ENCODE results near the gene CX3CL1.
"Not testable (repeated sequence)": the region's sequence is repeated elsewhere in the genome, so short reads cannot be mapped to it uniquely, and the experiment has no call there.

CX3CL1 gene

DNA sequence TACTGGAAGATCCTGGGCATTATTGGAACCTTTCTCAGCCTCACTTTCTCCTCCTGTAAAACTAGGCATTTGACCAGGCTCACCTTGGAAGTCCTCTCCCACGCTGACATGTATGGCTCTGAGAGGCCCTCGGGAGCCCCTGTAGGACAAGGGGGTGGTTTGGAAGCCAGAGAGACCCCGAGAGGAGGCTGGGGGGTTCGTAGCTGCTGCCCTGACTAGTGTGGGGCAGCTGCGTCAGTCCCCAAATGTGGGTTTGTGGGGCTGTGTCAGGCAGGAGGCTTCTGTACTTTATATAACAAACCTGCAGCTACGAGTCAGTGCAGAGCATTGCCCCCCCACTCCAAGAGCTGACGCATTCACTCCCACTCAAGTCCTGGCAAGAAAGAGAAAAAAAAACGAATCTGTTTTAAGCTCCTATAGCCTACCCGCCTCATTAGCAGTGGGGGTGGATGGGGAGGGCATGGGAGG, 1.8 kb downstream of the CX3CL1 start:
- in situ Hi-C loops (cut with MboI; ENCODE audit: low pct_unique_long_range_greater_than_20kb, low sequenced_read_pairs, unreplicated experiment): loop anchor here (10.0 kb wide), 1 partner anchor 69 kb away; no protein-coding TSS in a partner anchor
- TF ChIP-seq, protein P1, sequence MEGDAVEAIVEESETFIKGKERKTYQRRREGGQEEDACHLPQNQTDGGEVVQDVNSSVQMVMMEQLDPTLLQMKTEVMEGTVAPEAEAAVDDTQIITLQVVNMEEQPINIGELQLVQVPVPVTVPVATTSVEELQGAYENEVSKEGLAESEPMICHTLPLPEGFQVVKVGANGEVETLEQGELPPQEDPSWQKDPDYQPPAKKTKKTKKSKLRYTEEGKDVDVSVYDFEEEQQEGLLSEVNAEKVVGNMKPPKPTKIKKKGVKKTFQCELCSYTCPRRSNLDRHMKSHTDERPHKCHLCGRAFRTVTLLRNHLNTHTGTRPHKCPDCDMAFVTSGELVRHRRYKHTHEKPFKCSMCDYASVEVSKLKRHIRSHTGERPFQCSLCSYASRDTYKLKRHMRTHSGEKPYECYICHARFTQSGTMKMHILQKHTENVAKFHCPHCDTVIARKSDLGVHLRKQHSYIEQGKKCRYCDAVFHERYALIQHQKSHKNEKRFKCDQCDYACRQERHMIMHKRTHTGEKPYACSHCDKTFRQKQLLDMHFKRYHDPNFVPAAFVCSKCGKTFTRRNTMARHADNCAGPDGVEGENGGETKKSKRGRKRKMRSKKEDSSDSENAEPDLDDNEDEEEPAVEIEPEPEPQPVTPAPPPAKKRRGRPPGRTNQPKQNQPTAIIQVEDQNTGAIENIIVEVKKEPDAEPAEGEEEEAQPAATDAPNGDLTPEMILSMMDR (IDR thresholded peaks at IDR 0.05; ENCODE audit: extremely low read depth, insufficient read depth, missing control alignments): no peak
- no peak for DNase-seq (ENCODE audit: low spot score)

DNA sequence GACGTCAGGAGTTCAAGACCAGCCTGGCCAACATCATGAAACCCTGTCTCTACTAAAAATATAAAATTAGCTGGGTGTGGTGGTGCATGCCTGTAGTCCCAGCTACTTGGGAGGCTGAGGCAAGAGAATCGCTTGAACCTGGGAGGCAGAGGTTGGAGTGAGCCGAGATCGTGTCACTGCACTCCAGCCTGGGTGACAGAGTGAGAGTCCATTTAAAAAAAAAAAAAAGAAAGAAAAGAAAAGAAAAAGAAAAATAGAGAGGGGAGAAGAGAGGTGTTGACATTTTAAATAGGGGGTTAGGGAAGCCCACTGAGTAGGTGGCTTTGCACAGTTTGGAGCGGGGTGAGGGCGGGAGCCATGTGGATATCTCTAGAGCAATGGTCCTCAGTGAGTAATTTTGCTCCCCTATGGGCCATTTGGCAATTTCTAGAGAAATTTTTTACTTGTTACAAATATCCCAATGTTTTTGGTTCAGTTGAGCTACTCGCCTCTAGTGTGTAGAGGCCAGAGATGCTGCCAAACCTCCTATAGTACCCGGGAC, 2.7 kb downstream of the CX3CL1 start:
- in situ Hi-C loops (cut with MboI; ENCODE audit: low pct_unique_long_range_greater_than_20kb, low sequenced_read_pairs, unreplicated experiment): loop anchor here (10.0 kb wide), 1 partner anchor 70 kb away; no protein-coding TSS in a partner anchor
- not testable (repeated sequence) for DNase-seq (ENCODE audit: low spot score)

DNA sequence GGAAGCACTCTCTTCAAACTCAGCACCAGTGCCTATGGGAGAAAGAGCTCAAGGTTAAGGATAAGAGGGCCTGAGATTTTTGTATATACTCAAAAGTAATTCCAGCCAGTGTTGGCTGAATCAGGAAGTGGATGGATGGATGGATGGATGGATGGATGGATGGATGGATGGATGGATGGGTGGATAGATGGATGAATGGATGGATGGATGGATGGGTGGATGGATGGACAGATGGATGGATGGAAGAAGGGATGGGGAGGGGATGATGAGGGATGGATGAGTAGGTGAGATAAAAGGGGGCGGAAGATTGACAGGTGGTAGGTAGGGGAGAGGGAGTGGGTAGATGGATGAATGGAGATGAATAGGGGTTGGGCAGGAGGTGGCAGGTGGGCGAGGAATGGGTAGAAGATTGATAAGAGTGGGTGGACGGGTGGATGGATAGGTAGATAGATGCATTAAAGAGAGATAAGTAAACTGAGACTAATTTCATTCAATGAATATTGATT, 4.1 kb downstream of the CX3CL1 start:
- in situ Hi-C loops (cut with MboI; ENCODE audit: low pct_unique_long_range_greater_than_20kb, low sequenced_read_pairs, unreplicated experiment): loop anchor here (10.0 kb wide), 1 partner anchor 72 kb away; no protein-coding TSS in a partner anchor
- TF ChIP-seq, protein P1 (IDR thresholded peaks at IDR 0.05; ENCODE audit: extremely low read depth, insufficient read depth, missing control alignments): no peak
- DNase-seq (ENCODE audit: low spot score): no peak

DNA sequence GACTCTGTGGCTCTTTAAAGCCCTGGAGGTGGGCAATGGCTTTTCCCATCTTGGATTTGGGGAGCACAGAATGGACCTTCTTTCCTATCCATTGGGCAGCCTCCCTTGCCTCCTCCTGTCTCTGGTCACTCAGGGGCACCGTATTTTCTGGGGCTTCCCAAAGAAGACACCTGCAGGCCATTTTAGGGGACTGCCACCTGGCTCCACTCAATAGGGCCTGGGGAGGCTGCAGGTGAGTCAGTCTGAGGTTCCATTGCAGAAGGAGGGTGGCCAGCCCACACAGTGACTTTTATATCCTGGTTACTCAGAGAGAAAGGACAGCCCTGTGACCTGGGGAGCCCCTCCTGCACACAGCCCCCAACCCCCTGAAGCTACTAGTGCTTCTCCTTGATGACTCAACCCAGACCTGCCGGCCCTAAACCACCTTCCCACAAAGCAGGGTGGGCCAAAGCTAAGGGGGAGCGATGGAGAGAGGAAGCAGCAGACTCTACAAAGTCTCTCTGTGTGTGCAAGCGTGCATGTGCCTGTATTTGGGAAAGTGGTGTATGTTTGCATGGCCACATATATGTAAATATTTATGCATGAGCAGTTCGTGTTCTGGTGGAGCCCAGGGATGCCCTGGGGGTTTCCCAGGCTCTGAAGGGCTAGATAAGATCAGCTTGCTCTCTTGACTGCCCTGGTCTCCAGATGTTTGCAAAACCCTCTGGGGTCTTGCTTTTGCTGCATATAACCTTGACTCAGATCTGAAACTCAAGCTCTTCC, 5.0 kb downstream of the CX3CL1 start:
- DNase-seq (ENCODE audit: low spot score): peak; percentile 87
- in situ Hi-C loops (cut with MboI; ENCODE audit: low pct_unique_long_range_greater_than_20kb, low sequenced_read_pairs, unreplicated experiment): loop anchor here (10.0 kb wide), 1 partner anchor 72 kb away; no protein-coding TSS in a partner anchor
- TF ChIP-seq, protein P1 (IDR thresholded peaks at IDR 0.05; ENCODE audit: extremely low read depth, insufficient read depth, missing control alignments): peak; percentile 44

DNA sequence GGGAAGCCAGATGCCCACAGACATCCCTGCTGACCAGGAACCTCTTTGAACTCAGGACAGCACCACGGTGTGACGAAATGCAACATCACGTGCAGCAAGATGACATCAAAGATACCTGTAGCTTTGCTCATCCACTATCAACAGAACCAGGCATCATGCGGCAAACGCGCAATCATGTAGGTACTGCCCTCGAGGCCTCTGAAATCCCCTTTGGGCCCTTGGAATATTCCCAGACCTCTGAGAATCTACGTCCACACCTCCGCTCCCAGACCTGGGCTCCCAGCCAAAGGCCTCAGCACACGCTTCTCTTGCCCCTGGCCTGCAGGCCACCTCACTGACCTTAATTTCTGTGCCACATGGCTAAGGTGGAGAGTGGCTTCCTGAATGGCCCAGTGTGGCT, 7.3 kb downstream of the CX3CL1 start:
- in situ Hi-C loops (cut with MboI; ENCODE audit: low pct_unique_long_range_greater_than_20kb, low sequenced_read_pairs, unreplicated experiment): loop anchor here (10.0 kb wide), 1 partner anchor 75 kb away; no protein-coding TSS in a partner anchor
- TF ChIP-seq, protein P1 (IDR thresholded peaks at IDR 0.05; ENCODE audit: extremely low read depth, insufficient read depth, missing control alignments): no peak
- DNase-seq (ENCODE audit: low spot score): no peak

DNA sequence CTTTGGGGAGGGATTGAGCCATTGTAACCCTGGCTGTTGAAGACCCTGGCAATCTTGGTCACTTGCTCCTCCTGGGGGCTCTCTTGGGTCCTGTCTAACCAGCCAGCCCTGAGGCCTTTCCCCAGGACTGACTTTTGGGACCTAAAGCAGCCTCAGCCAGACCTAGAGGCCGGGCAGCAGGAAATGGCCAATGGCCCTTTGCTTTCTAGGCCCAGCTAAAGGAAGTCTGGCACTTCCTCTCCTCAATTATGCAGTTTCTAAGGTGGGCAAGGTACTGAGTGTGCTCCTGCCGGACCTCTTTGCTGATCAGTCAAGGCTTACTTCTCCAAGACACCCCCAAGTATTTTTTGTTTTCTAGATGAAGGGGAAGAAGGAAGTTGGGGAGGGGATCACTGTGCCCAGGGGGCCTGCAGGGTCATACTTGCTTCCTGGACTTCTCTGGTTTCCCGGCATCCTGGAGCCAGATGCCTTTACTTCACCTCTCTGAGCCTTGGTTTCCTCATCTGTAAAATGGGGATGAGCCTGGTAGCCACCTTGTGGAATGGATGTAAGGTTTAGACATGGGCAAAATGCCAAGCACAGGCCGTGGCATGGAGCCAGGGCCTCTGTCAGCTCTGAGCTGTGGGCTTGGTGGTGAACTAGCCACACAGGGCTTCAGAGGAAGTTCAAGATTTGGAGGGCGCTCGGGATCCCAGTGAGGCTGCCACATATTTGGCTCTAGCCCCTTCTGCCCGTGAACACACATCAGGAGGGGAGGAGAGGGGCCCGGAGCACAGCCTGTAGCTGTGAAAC, 8.6 kb downstream of the CX3CL1 start:
- in situ Hi-C loops (cut with MboI; ENCODE audit: low pct_unique_long_range_greater_than_20kb, low sequenced_read_pairs, unreplicated experiment): no loop called here
- DNase-seq (ENCODE audit: low spot score): no peak
- TF ChIP-seq, protein P1 (IDR thresholded peaks at IDR 0.05; ENCODE audit: extremely low read depth, insufficient read depth, missing control alignments): no peak
